Keratinocyte (primary cell): Measurements from ENCODE around the gene SHKBP1. TPM values are rescaled to one million over a fixed set of nuclear protein-coding genes. Genes with fewer than 3 reads are reported as not detected.
A peak's percentile ranks its signal among the peaks of the same experiment; 100 is the strongest.

ENCODE experiments used
- DNase-seq: peaks from one replicate; pipeline ENCODE4 v3.0.0-alpha.2; 2011; ENCODE audit warnings: low read depth, missing footprints, low spot score
- FAIRE-seq: peaks from 2 replicates; lab custom pipeline; 2011; peaks lifted over from hg19 to GRCh38; lab: Jason Lieb, UNC
- H2AFZ ChIP-seq: 2 replicates; pipeline ENCODE4 v1.6.0; 2012; ENCODE audit warnings: low read length, control low read depth, inconsistent platforms; ENCODE audit not compliant: control insufficient read depth
- H3K27ac ChIP-seq: 2 replicates; pipeline ENCODE4 v1.5.1; 2011; ENCODE audit warnings: low read length; ENCODE audit not compliant: control insufficient read depth, insufficient read depth
- H3K27me3 ChIP-seq: 3 replicates; pipeline ENCODE4 v1.6.0; 2011; ENCODE audit warnings: low read length; ENCODE audit not compliant: control insufficient read depth, insufficient read depth; ENCODE audit errors: extremely low read depth
- H3K36me3 ChIP-seq, 2 experiments: 2 replicates in 1 of 2; 3 replicates in 1 of 2; pipeline ENCODE4 v1.5.1; 2011; ENCODE audit warnings: low read length in 2 of 2, mild to moderate bottlenecking in 1 of 2; ENCODE audit not compliant: control insufficient read depth in 2 of 2, insufficient read depth in 2 of 2; ENCODE audit errors: extremely low read depth in 1 of 2
- H3K4me1 ChIP-seq: 3 replicates; pipeline ENCODE4 v1.5.1; 2011; ENCODE audit warnings: low read length; ENCODE audit not compliant: control insufficient read depth, insufficient read depth; ENCODE audit errors: extremely low read depth
- H3K4me2 ChIP-seq: 3 replicates; pipeline ENCODE4 v1.6.0; 2011; ENCODE audit warnings: low read depth, low read length; ENCODE audit not compliant: control insufficient read depth, insufficient read depth; ENCODE audit errors: extremely low read depth
- H3K4me3 ChIP-seq, 3 experiments: fragments of 200-600 bp in 1 of 3; sonication (generic) in 1 of 3; 2 replicates in 2 of 3; 3 replicates in 1 of 3; pipeline ENCODE4 v1.5.1; 2011 to 2016; ENCODE audit warnings: low read length in 3 of 3, mild to moderate bottlenecking in 3 of 3, control low read depth in 2 of 3, inconsistent platforms in 1 of 3, low read depth in 1 of 3, mixed read lengths in 1 of 3, mixed run types in 1 of 3, moderate library complexity in 1 of 3; ENCODE audit not compliant: control insufficient read depth in 2 of 3, insufficient read depth in 2 of 3; ENCODE audit errors: extremely low read depth in 1 of 3
- H3K79me2 ChIP-seq: 2 replicates; pipeline ENCODE4 v1.6.0; 2012; ENCODE audit warnings: low read length; ENCODE audit not compliant: control insufficient read depth, insufficient read depth
- H3K9ac ChIP-seq: 3 replicates; pipeline ENCODE4 v1.6.0; 2011; ENCODE audit warnings: low read length; ENCODE audit not compliant: control insufficient read depth, insufficient read depth; ENCODE audit errors: extremely low read depth
- H3K9me1 ChIP-seq: 3 replicates; pipeline ENCODE4 v1.6.0; 2011; ENCODE audit warnings: low read length; ENCODE audit not compliant: control insufficient read depth, insufficient read depth; ENCODE audit errors: extremely low read depth
- H3K9me3 ChIP-seq: 2 replicates; pipeline ENCODE4 v1.5.1; 2012; ENCODE audit warnings: low read depth, low read length; ENCODE audit not compliant: control insufficient read depth
- H4K20me1 ChIP-seq: 3 replicates; pipeline ENCODE4 v1.6.0; 2011; ENCODE audit warnings: low read length; ENCODE audit not compliant: control insufficient read depth, insufficient read depth; ENCODE audit errors: extremely low read depth
- CTCF ChIP-seq, 3 experiments: IDR thresholded peaks in 1 of 3; conservative IDR thresholded peaks in 1 of 3; optimal IDR thresholded peaks in 1 of 3; 2 replicates in 2 of 3; 3 replicates in 1 of 3; pipeline versions ENCODE3 to v1.5.1; 2011; ENCODE audit warnings: low read length in 3 of 3, mild to moderate bottlenecking in 3 of 3, moderate library complexity in 2 of 3, control low read depth in 1 of 3, inconsistent platforms in 1 of 3; ENCODE audit not compliant: insufficient read depth in 2 of 3; ENCODE audit errors: extremely low read depth in 1 of 3
- EZH2 ChIP-seq: IDR thresholded peaks from one replicate; pipeline ENCODE4 v1.6.1; 2012; ENCODE audit warnings: inconsistent platforms, mild to moderate bottlenecking, low read length, moderate library complexity
- dilution Hi-C: fragments of 300-500 bp; cut with MboI; formaldehyde crosslinking; loops from one replicate; pipeline ENCODE4 v1.7.0; 2020; ENCODE audit warnings: low sequenced_read_pairs; ENCODE audit not compliant: extremely low pct_ligation_motif_present
- polyA plus RNA-seq, 5 experiments: library from polyadenylated mRNA; depleted of rRNA in 3 of 5; stranded (reverse) in 3 of 5; stranded (forward) in 1 of 5; unstranded in 1 of 5; fragments of >200 nt; gene quantifications; 1 replicate in 1 of 5; 2 replicates in 3 of 5; 3 replicates in 1 of 5; pipeline versions ENCODE4 v1.2.1 to v1.2.3, GENCODE V29; 2011 to 2012; ENCODE audit warnings: missing spikeins in 2 of 5, low read depth in 1 of 5, low replicate concordance in 1 of 5

The SHKBP1 gene
- polyA plus RNA-seq, 1 donor (not counting 4 experiments of a cell fraction or from before 2014, with no cell fraction given), result 20.2 TPM

GRCh38 chr19:40601134-40601974, 24.7 kb downstream of the SHKBP1 start, which contains the start of gene LTBP4:
Gene LTBP4, plus strand, starts transcription at chr19:40601369. Its CDS starts 19 bp downstream, at chr19:40601388.
- Histone ChIP-seq H3K4me1 (peaks cover 47% of the 10 kb centered on the region), H4K20me1 (no peaks in the 10 kb centered on the region), H3K27ac (peak within 1 kb of the TSS; percentile 65), H3K79me2 (no peaks in the 10 kb centered on the region), H3K4me3 (peak within 1 kb of the TSS; percentile 50 to 72 (median 66)), H3K27me3 (peaks cover 41% of the 10 kb centered on the region), H3K9me3 (no peaks in the 10 kb centered on the region), H3K9ac (peak within 1 kb of the TSS; percentile 71), H3K4me2 (peak within 1 kb of the TSS; percentile 96), H3K36me3 (no peaks in the 10 kb centered on the region), H2AFZ (peak within 1 kb of the TSS; percentile 58), H3K9me1 (no peaks in the 10 kb centered on the region)
- no peak for FAIRE-seq
- no peak for DNase-seq
- dilution Hi-C loops, result no loop called here
- TF ChIP-seq EZH2, result no peak
- TF ChIP-seq CTCF (optimal IDR thresholded peaks at IDR 0.05 in 1 of 3, IDR thresholded peaks at IDR 0.05 in 1 of 3, conservative IDR thresholded peaks at IDR 0.05 in 1 of 3; ENCODE audit: extremely low read depth in 1 of 3, insufficient read depth in 2 of 3, low read length in 3 of 3), result peak in 1 of 3 experiments; percentile 53

GRCh38 chr19:40603071-40603388, 26.4 kb downstream of the SHKBP1 start:
- H3K9me3 ChIP-seq, result no peaks in the 10 kb centered on the region
- no peaks in the 10 kb centered on the region for H3K36me3 ChIP-seq
- H3K9me1 ChIP-seq, result no peaks in the 10 kb centered on the region
- H3K9ac ChIP-seq, result peak overlapping the region; percentile 71
- peak overlapping the region; percentile 65 for H3K27ac ChIP-seq
- DNase-seq, result no peak
- H3K4me1 ChIP-seq, result peaks cover 52% of the 10 kb centered on the region
- H3K79me2 ChIP-seq, result no peaks in the 10 kb centered on the region
- H4K20me1 ChIP-seq, result no peaks in the 10 kb centered on the region
- TF ChIP-seq CTCF (optimal IDR thresholded peaks at IDR 0.05 in 1 of 3, IDR thresholded peaks at IDR 0.05 in 1 of 3, conservative IDR thresholded peaks at IDR 0.05 in 1 of 3; ENCODE audit: extremely low read depth in 1 of 3, insufficient read depth in 2 of 3, low read length in 3 of 3), result no peak
- TF ChIP-seq EZH2, result no peak
- no peak for FAIRE-seq
- dilution Hi-C loops, result no loop called here
- H3K4me3 ChIP-seq, result peak overlapping the region in 2 of 3 experiments; percentile 1 to 54
- H3K27me3 ChIP-seq, result peaks cover 25% of the 10 kb centered on the region
- H3K4me2 ChIP-seq, result peak overlapping the region; percentile 96
- H2AFZ ChIP-seq, result no peak overlapping the region
